ENCODE data around the gene PRIMPOL.

DNA sequence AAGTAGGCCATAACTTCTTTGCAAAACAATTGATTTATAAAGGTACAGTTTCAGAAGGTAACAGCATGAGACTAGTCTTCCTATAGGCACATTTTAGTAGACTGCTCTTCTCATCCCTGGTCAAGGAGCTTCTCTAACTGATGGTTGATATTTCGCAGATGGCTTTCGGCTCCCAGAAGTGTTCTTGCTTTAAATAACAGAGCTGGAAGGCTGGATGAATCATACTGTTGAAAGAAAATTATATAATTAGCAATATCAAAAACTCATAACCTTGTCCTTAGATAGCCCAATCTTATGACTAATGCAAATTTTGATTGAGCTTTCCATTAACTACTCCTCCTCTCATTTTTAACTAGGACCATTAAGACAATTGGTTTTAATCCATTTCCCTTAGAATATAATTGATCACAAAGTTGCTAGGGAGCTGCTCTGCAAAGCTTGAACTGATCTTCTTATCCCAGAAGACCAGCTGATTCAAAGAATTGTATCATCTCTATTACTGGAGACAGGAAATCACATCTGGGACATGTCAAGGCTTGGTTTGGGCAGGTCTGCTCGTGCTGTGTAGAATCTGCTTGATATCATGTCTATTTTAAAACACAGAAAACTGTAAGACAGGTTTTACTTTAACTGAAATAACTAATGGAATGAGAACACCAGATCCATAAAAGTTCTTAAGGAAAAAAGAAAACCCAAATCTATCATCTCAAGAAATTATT, 45.8 kb downstream of the PRIMPOL start:
- TF ChIP-seq, protein P1, sequence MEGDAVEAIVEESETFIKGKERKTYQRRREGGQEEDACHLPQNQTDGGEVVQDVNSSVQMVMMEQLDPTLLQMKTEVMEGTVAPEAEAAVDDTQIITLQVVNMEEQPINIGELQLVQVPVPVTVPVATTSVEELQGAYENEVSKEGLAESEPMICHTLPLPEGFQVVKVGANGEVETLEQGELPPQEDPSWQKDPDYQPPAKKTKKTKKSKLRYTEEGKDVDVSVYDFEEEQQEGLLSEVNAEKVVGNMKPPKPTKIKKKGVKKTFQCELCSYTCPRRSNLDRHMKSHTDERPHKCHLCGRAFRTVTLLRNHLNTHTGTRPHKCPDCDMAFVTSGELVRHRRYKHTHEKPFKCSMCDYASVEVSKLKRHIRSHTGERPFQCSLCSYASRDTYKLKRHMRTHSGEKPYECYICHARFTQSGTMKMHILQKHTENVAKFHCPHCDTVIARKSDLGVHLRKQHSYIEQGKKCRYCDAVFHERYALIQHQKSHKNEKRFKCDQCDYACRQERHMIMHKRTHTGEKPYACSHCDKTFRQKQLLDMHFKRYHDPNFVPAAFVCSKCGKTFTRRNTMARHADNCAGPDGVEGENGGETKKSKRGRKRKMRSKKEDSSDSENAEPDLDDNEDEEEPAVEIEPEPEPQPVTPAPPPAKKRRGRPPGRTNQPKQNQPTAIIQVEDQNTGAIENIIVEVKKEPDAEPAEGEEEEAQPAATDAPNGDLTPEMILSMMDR (IDR thresholded peaks at IDR 0.05): no peak
- TF ChIP-seq JUN (CRISPR knock-in tag; IDR thresholded peaks at IDR 0.05): no peak
